Measurements from ENCODE around the gene RBM6. TPM values are rescaled to one million over a fixed set of nuclear protein-coding genes. Genes with fewer than 3 reads are reported as not detected.

RBM6 gene
- total RNA-seq, 2 experiments from 2014 or later = 90.8 to 95.2 TPM

DNA sequence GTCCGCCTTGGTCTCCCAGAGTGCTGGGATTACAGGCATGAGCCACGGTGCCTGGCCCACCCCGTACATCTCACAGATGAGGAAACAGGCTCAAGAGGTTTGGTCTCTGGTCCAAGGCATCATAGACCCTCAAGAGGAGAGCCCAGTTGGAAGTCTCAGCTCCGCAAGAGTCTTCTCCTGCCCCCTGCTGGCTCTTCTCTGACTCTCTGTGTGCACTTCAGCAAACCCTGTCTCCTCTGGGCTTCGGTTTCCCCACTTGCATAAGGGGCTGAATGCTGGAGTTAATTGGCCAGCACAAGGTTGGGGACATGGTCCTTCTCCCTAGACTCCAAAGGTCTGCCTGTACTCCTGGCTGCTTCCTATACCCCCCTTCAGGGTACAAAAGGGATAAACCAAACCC lies 40.1 kb upstream of the RBM6 start:
- DNase-seq = peak; percentile 44

DNA sequence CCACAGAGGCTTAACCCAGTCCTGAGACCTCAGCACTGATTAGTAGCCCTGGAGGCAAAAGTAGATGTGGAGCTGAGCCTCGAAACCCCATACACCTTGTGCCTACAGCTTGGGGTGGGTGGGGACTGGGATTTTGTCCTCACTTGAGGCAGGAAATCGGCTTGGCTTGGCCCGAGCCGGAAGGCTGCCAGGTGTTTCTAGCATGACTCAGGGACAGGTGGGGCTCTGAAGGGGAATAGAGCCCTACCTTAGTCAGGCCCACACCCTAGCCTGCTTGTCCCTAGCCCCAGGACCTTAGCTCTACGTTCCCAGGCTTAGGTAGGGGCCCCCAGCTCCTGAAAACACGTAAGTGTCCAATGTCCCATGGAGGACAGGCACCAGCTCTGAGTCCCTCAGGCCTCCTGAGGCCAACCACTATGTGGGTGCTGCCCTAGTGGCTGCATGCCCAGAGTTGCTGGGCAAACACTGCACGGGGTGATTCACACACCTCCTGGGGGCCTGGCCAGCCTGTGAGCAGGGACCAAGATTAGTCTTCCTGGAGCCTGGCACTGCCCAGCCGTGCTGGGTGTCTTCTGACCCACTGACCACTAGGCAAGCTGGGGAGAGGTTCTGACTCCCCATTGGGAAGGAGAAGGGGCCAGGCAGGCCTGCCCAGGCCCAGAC lies 39.3 kb upstream of the RBM6 start:
- intact Hi-C loops (cut with micrococcal nuclease) = no loop called here
- Mint-ChIP-seq H3K4me3 (no peak overlapping the region), H3K27ac (no peak overlapping the region), H3K4me1 (ENCODE audit: low read depth) (peaks cover 7% of the 10 kb centered on the region), H3K27me3 (no peaks in the 10 kb centered on the region), H3K9me3 (no peaks in the 10 kb centered on the region), H3K36me3 (ENCODE audit: low read depth) (peaks cover 2% of the 10 kb centered on the region)
- TF ChIP-seq, protein P1, sequence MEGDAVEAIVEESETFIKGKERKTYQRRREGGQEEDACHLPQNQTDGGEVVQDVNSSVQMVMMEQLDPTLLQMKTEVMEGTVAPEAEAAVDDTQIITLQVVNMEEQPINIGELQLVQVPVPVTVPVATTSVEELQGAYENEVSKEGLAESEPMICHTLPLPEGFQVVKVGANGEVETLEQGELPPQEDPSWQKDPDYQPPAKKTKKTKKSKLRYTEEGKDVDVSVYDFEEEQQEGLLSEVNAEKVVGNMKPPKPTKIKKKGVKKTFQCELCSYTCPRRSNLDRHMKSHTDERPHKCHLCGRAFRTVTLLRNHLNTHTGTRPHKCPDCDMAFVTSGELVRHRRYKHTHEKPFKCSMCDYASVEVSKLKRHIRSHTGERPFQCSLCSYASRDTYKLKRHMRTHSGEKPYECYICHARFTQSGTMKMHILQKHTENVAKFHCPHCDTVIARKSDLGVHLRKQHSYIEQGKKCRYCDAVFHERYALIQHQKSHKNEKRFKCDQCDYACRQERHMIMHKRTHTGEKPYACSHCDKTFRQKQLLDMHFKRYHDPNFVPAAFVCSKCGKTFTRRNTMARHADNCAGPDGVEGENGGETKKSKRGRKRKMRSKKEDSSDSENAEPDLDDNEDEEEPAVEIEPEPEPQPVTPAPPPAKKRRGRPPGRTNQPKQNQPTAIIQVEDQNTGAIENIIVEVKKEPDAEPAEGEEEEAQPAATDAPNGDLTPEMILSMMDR (IDR thresholded peaks at IDR 0.05) = no peak
- ChIA-PET POLR2A (interaction anchor here (0.7 to 1.0 kb wide), 2 partner anchors 181 to 182 kb away, joined by 3 read pairs; partner anchors contain the start of gene AMIGO3), CTCF (interaction anchor here (0.7 to 3.4 kb wide), 7 partner anchors 16 to 98 kb away, joined by 3 to 12 read pairs (median 3); partner anchors contain the start of gene INKA1)
- ATAC-seq (no peak), DNase-seq (no peak)

More for the DNA sequence above, 40.1 kb upstream of the RBM6 start:
- Mint-ChIP-seq H3K27me3 (no peaks in the 10 kb centered on the region), H3K36me3 (ENCODE audit: low read depth) (peaks cover 2% of the 10 kb centered on the region), H3K27ac (no peak overlapping the region), H3K4me3 (no peak overlapping the region), H3K4me1 (ENCODE audit: low read depth) (peaks cover 3% of the 10 kb centered on the region), H3K9me3 (no peaks in the 10 kb centered on the region)
- TF ChIP-seq, protein P1 (IDR thresholded peaks at IDR 0.05) = no peak
- no peak for ATAC-seq
- ChIA-PET CTCF (interaction anchor here (0.7 to 3.4 kb wide), 10 partner anchors 11 to 99 kb away, joined by 3 to 12 read pairs (median 3); partner anchors contain the start of gene INKA1), POLR2A (interaction anchor here (1.0 kb wide), 1 partner anchor 180 kb away, joined by 3 read pairs; the partner anchor contains the start of gene AMIGO3)
- intact Hi-C loops (cut with micrococcal nuclease) = no loop called here

DNA sequence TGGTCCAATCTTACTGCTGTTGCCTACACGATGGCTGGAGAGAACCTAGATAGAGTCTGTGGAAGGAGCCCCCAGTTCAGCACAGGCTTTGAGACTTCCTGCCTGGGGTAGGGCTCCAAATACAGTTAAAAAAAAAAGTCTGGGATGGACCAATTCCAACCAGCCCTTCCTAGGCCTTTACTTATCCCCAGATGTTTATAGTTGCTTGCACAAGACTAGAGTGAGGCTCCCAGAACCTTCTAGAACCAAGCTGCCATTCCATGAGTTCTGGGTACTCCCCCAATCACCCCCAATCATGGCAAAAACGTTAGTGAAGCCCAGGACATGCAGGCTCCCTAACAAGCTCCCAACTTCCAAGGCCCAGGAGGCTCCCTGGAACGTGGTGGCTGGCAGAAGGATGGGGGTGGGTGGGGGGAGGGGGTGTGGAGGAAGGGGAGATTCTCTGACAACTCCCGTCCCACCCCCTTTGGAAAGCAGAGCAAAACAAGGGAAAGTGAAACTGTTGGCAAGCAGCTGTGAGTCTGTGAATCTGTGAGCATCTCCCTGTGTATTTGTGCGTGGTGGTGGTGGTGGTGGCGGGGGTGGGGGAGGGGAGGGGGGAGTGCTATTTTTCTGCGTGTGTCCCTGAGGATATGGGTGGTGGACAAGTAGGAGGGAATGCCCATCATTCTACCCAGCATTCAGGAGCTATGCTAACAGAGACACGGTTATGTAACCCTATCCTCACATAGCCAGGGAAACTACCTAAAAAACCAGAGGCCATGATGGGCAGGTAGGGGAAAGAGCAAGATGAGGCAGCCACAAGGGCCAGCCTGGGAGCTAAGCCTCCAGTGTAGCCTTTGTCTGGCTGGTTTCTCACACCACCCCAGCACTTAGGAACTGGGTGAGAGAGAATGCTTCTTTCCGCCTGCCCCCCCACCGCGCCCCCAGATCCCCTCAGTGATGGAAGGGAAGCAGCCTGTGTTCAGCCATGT lies 38.3 kb upstream of the RBM6 start:
- Mint-ChIP-seq H3K36me3 (ENCODE audit: low read depth) (peaks cover 2% of the 10 kb centered on the region), H3K27me3 (no peaks in the 10 kb centered on the region), H3K4me3 (no peak overlapping the region), H3K9me3 (no peaks in the 10 kb centered on the region), H3K27ac (no peak overlapping the region), H3K4me1 (ENCODE audit: low read depth) (peaks cover 17% of the 10 kb centered on the region)
- ATAC-seq (no peak), DNase-seq (no peak)
- intact Hi-C loops (cut with micrococcal nuclease) = no loop called here
- CTCF ChIA-PET = interaction anchor here (1.3 to 3.4 kb wide), 2 partner anchors 17 to 99 kb away, joined by 3 to 12 read pairs; partner anchors contain the start of gene INKA1
- POLR2A ChIA-PET = interaction anchor here (0.7 to 1.3 kb wide), 3 partner anchors 20 to 183 kb away, joined by 3 to 4 read pairs (median 3); no protein-coding TSS in a partner anchor
- TF ChIP-seq, protein P1 (IDR thresholded peaks at IDR 0.05) = no peak

DNA sequence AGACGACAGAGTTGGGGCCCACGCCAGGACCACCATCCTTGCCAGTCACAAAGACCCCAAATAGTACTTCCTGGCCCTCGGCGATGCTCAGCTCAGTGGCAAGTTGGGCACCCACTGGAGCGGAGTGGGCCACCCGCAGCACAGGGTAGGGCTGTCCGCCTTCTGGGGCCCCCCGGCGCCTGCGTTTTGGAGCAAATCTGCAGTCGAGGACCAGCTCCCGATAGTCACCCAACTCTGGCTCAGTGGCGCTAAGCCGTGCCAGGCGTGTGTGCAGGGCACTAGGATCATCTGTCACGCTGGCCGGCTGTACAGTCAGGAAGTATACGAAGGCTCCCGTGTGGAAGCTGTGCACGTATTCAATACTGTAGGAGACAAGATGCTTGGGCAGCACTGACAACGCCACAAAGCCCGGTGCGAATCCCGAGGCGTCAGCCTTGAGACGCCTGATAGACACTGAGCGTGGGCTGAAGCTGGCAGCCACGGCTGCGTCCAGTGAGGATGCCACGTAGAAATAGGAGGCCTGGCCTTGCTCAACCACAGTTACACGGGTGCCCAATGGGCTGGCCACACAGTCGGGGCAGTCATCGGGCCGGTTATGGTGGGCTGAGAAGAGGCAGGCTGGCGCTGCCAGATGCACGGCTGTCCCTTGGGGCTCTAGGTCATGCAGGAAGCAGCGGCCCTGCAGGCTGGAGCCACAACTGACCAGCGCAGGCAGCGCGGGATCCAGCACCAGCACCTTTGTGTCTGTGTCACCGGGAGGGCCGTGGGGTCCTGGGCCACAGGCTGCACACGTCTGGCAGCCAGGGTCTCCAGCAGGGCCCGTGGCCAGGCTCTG lies 37.2 kb upstream of the RBM6 start:
- ATAC-seq (no peak), DNase-seq (no peak)
- H3K4me3 Mint-ChIP-seq = no peak overlapping the region
- TF ChIP-seq, protein P1 (IDR thresholded peaks at IDR 0.05) = no peak
- H3K27me3 Mint-ChIP-seq = no peaks in the 10 kb centered on the region
- H3K27ac Mint-ChIP-seq = no peak overlapping the region
- CTCF ChIA-PET = interaction anchor here (1.3 to 3.4 kb wide), 2 partner anchors 63 to 100 kb away, joined by 4 to 12 read pairs; partner anchors contain the start of gene INKA1
- peaks cover 20% of the 10 kb centered on the region for H3K4me1 Mint-ChIP-seq (ENCODE audit: low read depth)
- POLR2A ChIA-PET = interaction anchor here (0.7 to 1.3 kb wide), 4 partner anchors 21 to 184 kb away, joined by 3 to 4 read pairs (median 3); no protein-coding TSS in a partner anchor
- intact Hi-C loops (cut with micrococcal nuclease) = no loop called here
- peaks cover 2% of the 10 kb centered on the region for H3K36me3 Mint-ChIP-seq (ENCODE audit: low read depth)
- H3K9me3 Mint-ChIP-seq = no peaks in the 10 kb centered on the region
